Esophagus muscularis mucosa (tissue), 3 donors: ENCODE data around the gene NTM.

Experiments used
- CTCF ChIP-seq, 3 experiments: fragments of 200-600 bp in 2 of 3; fragments of 450-650 bp in 1 of 3; sonication (generic) in 2 of 3; IDR thresholded peaks; one replicate each; pipeline ENCODE4 v1.5.1; 2017 to 2019; ENCODE audit warnings: antibody characterized with exemption in 3 of 3, mild to moderate bottlenecking in 2 of 3, moderate library complexity in 1 of 3
- POLR2A ChIP-seq: fragments of 450-650 bp; IDR thresholded peaks from one replicate; pipeline ENCODE4 v1.6.1; 2017; ENCODE audit warnings: antibody characterized with exemption, moderate library complexity, mild to moderate bottlenecking, low read depth
- POLR2AphosphoS5 ChIP-seq, 2 donors: sonication (generic); formaldehyde crosslinking; IDR thresholded peaks; one replicate each; pipeline ENCODE4 v1.6.1; 2017; ENCODE audit warnings: antibody characterized with exemption in 2 of 2

GRCh38 chr11:132122735-132123134, 752.3 kb downstream of the NTM start:
- TF ChIP-seq CTCF (IDR thresholded peaks at IDR 0.05) = no peak
- no peak for TF ChIP-seq POLR2A
- no peak for TF ChIP-seq POLR2AphosphoS5 (IDR thresholded peaks at IDR 0.05)
